GM18867 (cell line): ENCODE measurements around the gene BCHE.

ENCODE experiments used
- ATAC-seq: cut with Tn5 transposase; IDR thresholded peaks from one replicate; pipeline ENCODE4 v1.9.1; 2021; ENCODE audit warnings: mild to moderate bottlenecking, moderate library complexity; ENCODE audit not compliant: unreplicated experiment

The BCHE gene

GRCh38 chr3:165837058-165837525, at the start of gene BCHE:
Gene BCHE (minus strand): TSS chr3:165837423. CDS start chr3:165831033, 6,390 bp downstream.
- peak; percentile 74 for ATAC-seq

- peak; percentile 59 for ATAC-seq
Measured at GRCh38 chr3:165885558-165886270, 48.5 kb upstream of the BCHE start.

- no peak for ATAC-seq
Measured at GRCh38 chr3:165884518-165884917, 47.3 kb upstream of the BCHE start.

GRCh38 chr3:165883863-165884478, 46.7 kb upstream of the BCHE start:
- peak; percentile 52 for ATAC-seq

GRCh38 chr3:165883117-165883516, 45.9 kb upstream of the BCHE start:
- ATAC-seq = no peak

GRCh38 chr3:165875644-165876043, 38.4 kb upstream of the BCHE start:
- no peak for ATAC-seq

- no peak for ATAC-seq
Measured at GRCh38 chr3:165874663-165875489, 37.7 kb upstream of the BCHE start.

- no peak for ATAC-seq
Measured at GRCh38 chr3:165868088-165868487, 30.9 kb upstream of the BCHE start.

GRCh38 chr3:165859061-165859460, 21.8 kb upstream of the BCHE start:
- ATAC-seq = no peak

- ATAC-seq = no peak
Measured at GRCh38 chr3:165855581-165855980, 18.4 kb upstream of the BCHE start.

- ATAC-seq = peak; percentile 61
Measured at GRCh38 chr3:165854696-165855095, 17.5 kb upstream of the BCHE start.

GRCh38 chr3:165852711-165853110, 15.5 kb upstream of the BCHE start:
- no peak for ATAC-seq

- ATAC-seq = no peak
Measured at GRCh38 chr3:165852191-165852590, 15.0 kb upstream of the BCHE start.

- no peak for ATAC-seq
Measured at GRCh38 chr3:165846056-165846455, 8.8 kb upstream of the BCHE start.

GRCh38 chr3:165839296-165840076, 2.3 kb upstream of the BCHE start:
- peak; percentile 41 for ATAC-seq

GRCh38 chr3:165837801-165838200, 578 bp upstream of the BCHE start:
- no peak for ATAC-seq

GRCh38 chr3:165835431-165835830, 1.8 kb downstream of the BCHE start:
- ATAC-seq = no peak

- ATAC-seq = no peak
Measured at GRCh38 chr3:165830746-165831145, 6.5 kb downstream of the BCHE start.

- ATAC-seq = peak; percentile 78
Measured at GRCh38 chr3:165827883-165828282, 9.3 kb downstream of the BCHE start.

GRCh38 chr3:165827233-165827632, 10.0 kb downstream of the BCHE start:
- ATAC-seq = no peak

GRCh38 chr3:165820671-165821123, 16.5 kb downstream of the BCHE start:
- peak; percentile 89 for ATAC-seq
